Measurements from ENCODE around the gene FLII.

DNA sequence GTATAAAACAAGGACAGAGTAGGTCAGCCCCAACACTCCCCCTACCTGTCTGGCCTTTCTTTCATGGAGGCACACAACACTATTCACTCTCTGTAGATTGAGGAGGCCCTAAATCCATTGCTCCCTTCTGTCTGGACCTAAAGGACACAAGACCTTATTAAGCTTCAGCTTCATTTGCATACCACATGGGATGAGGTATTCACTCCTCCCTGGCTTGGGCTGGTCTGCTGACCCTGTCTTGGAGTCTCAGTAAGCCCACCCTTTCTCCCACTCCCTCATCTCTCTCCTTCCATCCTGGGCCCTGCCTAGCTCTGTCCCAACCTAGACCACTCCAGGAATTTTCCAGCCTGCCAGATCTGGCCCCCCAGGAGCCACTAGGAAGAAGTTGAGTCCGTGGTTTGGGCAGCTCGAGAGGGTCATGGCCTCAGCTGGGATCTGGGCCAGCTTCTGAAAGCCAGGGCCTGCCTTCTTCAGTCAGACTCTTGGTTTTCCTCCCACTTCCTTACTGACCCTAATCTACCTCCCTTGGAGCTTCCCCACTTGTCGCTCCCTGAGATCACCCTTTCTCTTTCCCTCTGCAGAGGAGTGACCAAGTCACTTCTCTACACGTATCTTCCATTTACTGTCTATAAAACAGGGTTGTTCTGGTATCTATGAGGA, 39.7 kb downstream of the FLII start:
- TF ChIP-seq, protein P1, sequence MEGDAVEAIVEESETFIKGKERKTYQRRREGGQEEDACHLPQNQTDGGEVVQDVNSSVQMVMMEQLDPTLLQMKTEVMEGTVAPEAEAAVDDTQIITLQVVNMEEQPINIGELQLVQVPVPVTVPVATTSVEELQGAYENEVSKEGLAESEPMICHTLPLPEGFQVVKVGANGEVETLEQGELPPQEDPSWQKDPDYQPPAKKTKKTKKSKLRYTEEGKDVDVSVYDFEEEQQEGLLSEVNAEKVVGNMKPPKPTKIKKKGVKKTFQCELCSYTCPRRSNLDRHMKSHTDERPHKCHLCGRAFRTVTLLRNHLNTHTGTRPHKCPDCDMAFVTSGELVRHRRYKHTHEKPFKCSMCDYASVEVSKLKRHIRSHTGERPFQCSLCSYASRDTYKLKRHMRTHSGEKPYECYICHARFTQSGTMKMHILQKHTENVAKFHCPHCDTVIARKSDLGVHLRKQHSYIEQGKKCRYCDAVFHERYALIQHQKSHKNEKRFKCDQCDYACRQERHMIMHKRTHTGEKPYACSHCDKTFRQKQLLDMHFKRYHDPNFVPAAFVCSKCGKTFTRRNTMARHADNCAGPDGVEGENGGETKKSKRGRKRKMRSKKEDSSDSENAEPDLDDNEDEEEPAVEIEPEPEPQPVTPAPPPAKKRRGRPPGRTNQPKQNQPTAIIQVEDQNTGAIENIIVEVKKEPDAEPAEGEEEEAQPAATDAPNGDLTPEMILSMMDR (IDR thresholded peaks at IDR 0.05): no peak
- no peak for TF ChIP-seq POLR2A (IDR thresholded peaks at IDR 0.05)
